Epithelial cell of proximal tubule (primary cell): Measurements from ENCODE around the gene RAB40C. TPM values are rescaled to one million over a fixed set of nuclear protein-coding genes. Genes with fewer than 3 reads are reported as not detected.
A peak's percentile ranks its signal among the peaks of the same experiment; 100 is the strongest.

Experiments
- DNase-seq: peaks from one replicate; pipeline ENCODE4 v3.0.0-alpha.2; 2011; ENCODE audit warnings: low read depth
- H3K4me3 ChIP-seq: 2 replicates; pipeline ENCODE4 v1.5.1; 2011; ENCODE audit warnings: low read depth, mild to moderate bottlenecking, low read length
- CTCF ChIP-seq: conservative IDR thresholded peaks from 2 replicates; pipeline ENCODE4 v1.5.1; 2012; ENCODE audit warnings: low read depth, mild to moderate bottlenecking, low read length
- total RNA-seq: library from RNA; depleted of rRNA; stranded (reverse); fragments of >200 nt; gene quantifications from 2 replicates; pipeline ENCODE4 v1.2.3, GENCODE V29; 2015

Gene RAB40C
- total RNA-seq, 1 donor from 2014 or later: 9.9 TPM

GRCh38 chr16:636206-637080, 46.6 kb downstream of the RAB40C start, which contains the start of gene METTL26:
TSS of gene METTL26 (minus strand) at chr16:636305. CDS start at chr16:636290, 15 bp downstream.
- no peak for DNase-seq
- H3K4me3 ChIP-seq: peak within 1 kb of the TSS; percentile 81
- no peak for TF ChIP-seq CTCF

- DNase-seq: no peak
- H3K4me3 ChIP-seq: peak overlapping the region; percentile 81
- TF ChIP-seq CTCF: no peak
Observed at GRCh38 chr16:637081-638018, 47.5 kb downstream of the RAB40C start.

GRCh38 chr16:638034-638543, 48.2 kb downstream of the RAB40C start:
- no peak overlapping the region for H3K4me3 ChIP-seq
- no peak for DNase-seq
- TF ChIP-seq CTCF: no peak

- TF ChIP-seq CTCF: no peak
- H3K4me3 ChIP-seq: no peak overlapping the region
- no peak for DNase-seq
Observed at GRCh38 chr16:638836-639235, 49.0 kb downstream of the RAB40C start.

GRCh38 chr16:640614-641013, 50.7 kb downstream of the RAB40C start:
- DNase-seq: no peak
- TF ChIP-seq CTCF: no peak
- H3K4me3 ChIP-seq: peak overlapping the region; percentile 81

GRCh38 chr16:641326-642188, 51.7 kb downstream of the RAB40C start, which contains the start of gene MCRIP2:
TSS of gene MCRIP2 (plus strand) at chr16:641828. CDS start at chr16:641992, 164 bp downstream.
- TF ChIP-seq CTCF: no peak
- DNase-seq: no peak
- peak within 1 kb of the TSS; percentile 81 for H3K4me3 ChIP-seq
